Upper lobe of left lung (tissue), 4 donors: ENCODE results near the gene NPY4R2.
"Not testable (repeated sequence)": the region's sequence is repeated elsewhere in the genome, so short reads cannot be mapped to it uniquely, and the experiment has no call there.

Source experiments
- CTCF ChIP-seq, 6 experiments: fragments of 450-650 bp in 4 of 6; fragments of 200-600 bp in 2 of 6; sonication (generic) in 2 of 6; IDR thresholded peaks; one replicate each; pipeline ENCODE4 v1.5.1; 2016 to 2019; ENCODE audit warnings: antibody characterized with exemption in 6 of 6
- POLR2A ChIP-seq, 4 donors: fragments of 450-650 bp; IDR thresholded peaks; one replicate each; pipeline ENCODE4 v1.5.1; 2016 to 2017; ENCODE audit warnings: antibody characterized with exemption in 4 of 4, mild to moderate bottlenecking in 2 of 4
- POLR2AphosphoS5 ChIP-seq, 2 donors: sonication (generic); formaldehyde crosslinking; IDR thresholded peaks; one replicate each; pipeline ENCODE4 v1.5.1; 2017; ENCODE audit warnings: antibody characterized with exemption in 2 of 2

GRCh38 chr10:47971598-47971997 is 53.1 kb downstream of the NPY4R2 start:
- not testable (repeated sequence) for TF ChIP-seq CTCF, POLR2A, POLR2AphosphoS5 (IDR thresholded peaks at IDR 0.05)
